GM06990 (cell line): ENCODE measurements around the gene VAV2.

Experiments used
- DNase-seq: peaks from one replicate; pipeline ENCODE4 v3.0.0-alpha.2; 2011; ENCODE audit not compliant: insufficient read length; ENCODE audit errors: extremely low read depth
- H3K27me3 ChIP-seq: replicated peaks from 2 replicates; pipeline ENCODE4 v1.6.0; 2011; ENCODE audit warnings: low read length; ENCODE audit not compliant: control insufficient read depth, insufficient read depth
- H3K36me3 ChIP-seq: 2 replicates; pipeline ENCODE4 v1.5.1; 2011; ENCODE audit warnings: low read length; ENCODE audit not compliant: control insufficient read depth, insufficient read depth
- H3K4me3 ChIP-seq: replicated peaks from 2 replicates; pipeline ENCODE4 v1.5.1; 2011; ENCODE audit warnings: low read depth, mild to moderate bottlenecking, control low read depth, low read length
- TF ChIP-seq, protein P1 (sequence below): IDR thresholded peaks from 2 replicates; pipeline ENCODE4 v1.5.1; 2011; ENCODE audit warnings: low read length, control low read depth, mild to moderate bottlenecking, inconsistent platforms; ENCODE audit not compliant: insufficient read depth, poor library complexity, severe bottlenecking

VAV2 gene

DNA sequence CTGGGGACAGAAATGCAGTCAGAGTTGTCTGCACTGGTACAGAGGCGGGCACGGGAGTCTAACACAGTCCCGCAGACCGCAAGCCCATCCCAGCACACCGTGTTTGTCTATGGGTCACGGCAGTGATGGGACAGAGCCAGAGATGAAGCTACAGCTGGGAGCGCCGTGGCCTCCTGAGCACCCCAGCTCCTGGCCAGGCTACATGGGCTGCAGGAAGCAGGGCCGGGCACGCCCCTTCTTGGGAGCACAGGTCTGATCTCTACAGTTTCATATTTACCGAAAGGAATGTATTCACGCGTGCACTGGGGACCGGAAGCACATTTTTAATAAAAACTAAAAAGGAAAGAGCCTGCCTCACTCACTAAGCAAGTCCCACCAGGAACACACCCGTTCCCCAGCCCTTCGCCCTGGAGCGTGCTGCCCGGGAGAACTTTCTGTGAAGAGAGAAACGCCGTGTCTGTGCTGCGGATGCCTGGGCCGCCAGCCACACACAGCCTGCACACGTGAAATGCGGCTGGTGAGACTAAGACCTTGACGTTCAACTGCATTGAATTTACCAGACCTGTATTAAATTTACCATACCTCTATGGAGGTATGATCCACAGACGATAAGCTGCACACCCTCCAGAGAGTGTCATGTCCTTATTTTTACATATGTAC lies 81.1 kb downstream of the VAV2 start:
- no peak for DNase-seq
- Histone ChIP-seq H3K27me3 (no peaks in the 10 kb centered on the region), H3K4me3 (no peak overlapping the region), H3K36me3 (peaks cover 5% of the 10 kb centered on the region; the same call in 1 of the 2 replicates)
- TF ChIP-seq, protein P1, sequence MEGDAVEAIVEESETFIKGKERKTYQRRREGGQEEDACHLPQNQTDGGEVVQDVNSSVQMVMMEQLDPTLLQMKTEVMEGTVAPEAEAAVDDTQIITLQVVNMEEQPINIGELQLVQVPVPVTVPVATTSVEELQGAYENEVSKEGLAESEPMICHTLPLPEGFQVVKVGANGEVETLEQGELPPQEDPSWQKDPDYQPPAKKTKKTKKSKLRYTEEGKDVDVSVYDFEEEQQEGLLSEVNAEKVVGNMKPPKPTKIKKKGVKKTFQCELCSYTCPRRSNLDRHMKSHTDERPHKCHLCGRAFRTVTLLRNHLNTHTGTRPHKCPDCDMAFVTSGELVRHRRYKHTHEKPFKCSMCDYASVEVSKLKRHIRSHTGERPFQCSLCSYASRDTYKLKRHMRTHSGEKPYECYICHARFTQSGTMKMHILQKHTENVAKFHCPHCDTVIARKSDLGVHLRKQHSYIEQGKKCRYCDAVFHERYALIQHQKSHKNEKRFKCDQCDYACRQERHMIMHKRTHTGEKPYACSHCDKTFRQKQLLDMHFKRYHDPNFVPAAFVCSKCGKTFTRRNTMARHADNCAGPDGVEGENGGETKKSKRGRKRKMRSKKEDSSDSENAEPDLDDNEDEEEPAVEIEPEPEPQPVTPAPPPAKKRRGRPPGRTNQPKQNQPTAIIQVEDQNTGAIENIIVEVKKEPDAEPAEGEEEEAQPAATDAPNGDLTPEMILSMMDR: no peak

DNA sequence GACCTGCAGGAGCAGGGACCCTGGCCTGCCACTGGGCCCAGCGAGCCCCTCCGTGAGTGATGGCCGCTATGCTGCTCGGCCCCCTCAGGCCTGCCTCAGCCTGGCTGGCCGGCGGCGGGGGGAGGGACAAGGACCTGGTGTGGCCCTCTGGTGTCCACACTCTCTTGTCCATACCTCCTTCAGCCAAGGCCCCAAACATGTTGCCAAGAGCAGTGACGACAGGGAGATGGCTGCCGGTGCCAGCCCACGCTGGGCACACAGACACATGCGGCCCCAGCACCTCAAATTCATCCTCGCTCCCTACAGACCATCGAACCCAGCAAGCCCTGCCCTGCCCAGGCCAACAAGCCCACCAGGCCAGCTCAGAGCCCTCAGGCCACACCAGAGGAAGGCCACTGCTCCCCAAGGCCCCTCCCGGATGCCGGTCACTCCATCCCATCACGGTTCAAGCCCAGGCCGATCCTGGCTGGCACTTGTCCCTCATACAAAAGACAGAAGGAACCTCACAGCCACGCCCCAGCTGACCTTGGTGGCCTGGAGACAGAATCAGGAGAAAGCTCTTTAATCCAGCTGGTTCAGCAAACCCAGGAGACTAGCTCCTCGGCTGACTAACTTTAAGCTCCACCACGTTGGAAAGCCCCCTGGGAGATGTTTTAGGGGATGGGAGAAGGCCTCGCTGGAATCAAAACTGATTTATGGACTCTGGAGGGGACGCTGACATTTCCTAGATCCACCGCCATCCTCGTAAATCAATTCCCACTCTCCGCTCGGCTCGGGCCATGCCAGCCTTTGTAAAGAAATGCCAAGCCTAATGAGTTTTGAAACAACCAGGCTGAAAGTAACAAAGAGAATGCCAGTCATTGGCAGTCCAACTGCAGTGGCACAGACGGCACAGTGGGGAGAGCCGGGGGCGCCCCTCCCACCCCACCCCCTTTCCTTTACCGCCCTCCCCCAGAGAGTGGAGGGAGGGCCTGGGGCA lies 84.9 kb downstream of the VAV2 start:
- Histone ChIP-seq H3K4me3 (no peak overlapping the region), H3K27me3 (no peaks in the 10 kb centered on the region), H3K36me3 (peaks cover 1% of the 10 kb centered on the region; the same call in 1 of the 2 replicates)
- no peak for DNase-seq
- TF ChIP-seq, protein P1: no peak

DNA sequence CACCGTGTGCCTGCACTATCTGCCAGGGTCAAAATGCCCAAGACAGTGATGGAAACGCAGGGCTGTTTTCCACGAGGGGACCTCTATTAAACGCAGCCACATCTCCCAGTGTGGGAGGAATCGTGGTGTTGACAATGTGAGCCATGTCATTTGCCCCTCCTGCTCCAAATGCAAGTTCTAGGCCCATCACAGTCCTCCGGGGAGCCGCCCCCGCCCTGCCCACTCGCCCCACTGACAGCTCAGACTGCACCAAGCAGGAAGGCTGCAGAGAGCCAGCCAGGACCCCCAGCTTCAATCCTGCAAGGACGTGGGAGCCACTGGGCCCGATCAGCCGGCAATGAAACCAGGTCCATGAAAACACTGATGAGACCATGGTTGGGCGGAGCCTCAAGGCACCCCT lies 85.9 kb downstream of the VAV2 start:
- Histone ChIP-seq H3K27me3 (no peaks in the 10 kb centered on the region), H3K36me3 (peaks cover 1% of the 10 kb centered on the region; the same call in 1 of the 2 replicates), H3K4me3 (no peak overlapping the region)
- no peak for DNase-seq
- TF ChIP-seq, protein P1: no peak

DNA sequence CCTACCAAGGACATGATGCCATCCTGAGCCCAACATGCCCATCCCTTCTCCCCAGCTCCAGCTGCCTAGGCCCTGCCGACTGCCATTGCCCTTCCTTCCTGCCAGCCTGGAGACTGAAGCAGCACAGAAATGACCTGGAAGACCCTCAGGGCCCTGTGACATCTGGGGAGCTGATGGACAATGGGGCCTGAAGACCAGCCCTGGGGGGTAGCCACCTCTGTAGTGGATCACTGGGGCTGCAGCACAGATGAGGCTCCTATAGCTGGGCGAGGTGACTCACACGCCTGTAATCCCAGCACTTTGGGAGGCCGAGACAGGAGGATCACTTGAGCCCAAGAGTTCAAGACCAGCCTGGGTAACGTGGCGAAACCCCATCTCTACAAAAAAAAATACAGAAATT lies 86.6 kb downstream of the VAV2 start:
- TF ChIP-seq, protein P1: no peak
- H3K4me3 ChIP-seq: no peak overlapping the region
- no peaks in the 10 kb centered on the region for H3K27me3 ChIP-seq
- DNase-seq: no peak
- peaks cover 1% of the 10 kb centered on the region; the same call in 1 of the 2 replicates for H3K36me3 ChIP-seq

DNA sequence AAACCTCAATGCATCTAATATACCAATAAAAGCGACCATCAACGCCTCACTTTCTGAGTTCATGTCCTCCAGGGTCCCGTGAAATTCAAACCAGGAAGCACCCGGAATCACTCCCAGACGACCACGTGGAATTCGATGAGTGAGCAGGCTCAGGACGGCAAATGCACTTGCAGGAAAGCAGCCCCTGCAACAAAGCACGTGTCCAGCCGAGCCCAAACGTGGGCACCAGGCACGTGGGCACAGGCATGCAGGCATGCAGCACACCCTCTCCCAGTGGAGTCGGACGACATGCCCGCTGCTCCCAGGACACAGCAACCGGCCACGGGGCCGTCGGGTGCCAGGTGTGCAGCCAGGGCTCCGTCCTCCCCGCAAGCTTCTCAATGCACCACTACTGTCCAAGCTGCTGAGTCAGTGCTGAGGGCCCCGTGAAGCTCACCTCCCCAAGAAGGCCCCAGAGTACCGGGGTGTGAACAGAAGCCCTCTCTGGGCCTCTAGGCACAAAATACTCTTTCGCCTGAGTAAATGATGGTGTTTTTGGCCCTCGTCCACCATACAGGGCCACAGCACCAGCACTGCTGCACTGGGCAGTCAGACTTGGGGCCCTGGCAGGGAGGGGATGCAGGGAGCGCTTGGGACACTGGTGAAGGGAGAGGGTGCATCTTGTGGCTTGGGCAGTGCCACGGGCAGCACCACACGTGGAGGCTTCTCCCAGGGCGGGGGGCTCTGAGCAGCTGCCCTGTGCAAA lies 87.6 kb downstream of the VAV2 start:
- Histone ChIP-seq H3K27me3 (no peaks in the 10 kb centered on the region), H3K4me3 (no peak overlapping the region), H3K36me3 (peaks cover 1% of the 10 kb centered on the region; the same call in 1 of the 2 replicates)
- TF ChIP-seq, protein P1: no peak
- no peak for DNase-seq
